Brain pericyte (primary cell): ENCODE data around the gene TNF.
"Not testable (repeated sequence)": the region's sequence is repeated elsewhere in the genome, so short reads cannot be mapped to it uniquely, and the experiment has no call there.

Source experiments
- DNase-seq: peaks from one replicate; pipeline ENCODE4 v3.0.0-alpha.2; 2012; ENCODE audit warnings: low read depth, low spot score

TNF gene

DNA sequence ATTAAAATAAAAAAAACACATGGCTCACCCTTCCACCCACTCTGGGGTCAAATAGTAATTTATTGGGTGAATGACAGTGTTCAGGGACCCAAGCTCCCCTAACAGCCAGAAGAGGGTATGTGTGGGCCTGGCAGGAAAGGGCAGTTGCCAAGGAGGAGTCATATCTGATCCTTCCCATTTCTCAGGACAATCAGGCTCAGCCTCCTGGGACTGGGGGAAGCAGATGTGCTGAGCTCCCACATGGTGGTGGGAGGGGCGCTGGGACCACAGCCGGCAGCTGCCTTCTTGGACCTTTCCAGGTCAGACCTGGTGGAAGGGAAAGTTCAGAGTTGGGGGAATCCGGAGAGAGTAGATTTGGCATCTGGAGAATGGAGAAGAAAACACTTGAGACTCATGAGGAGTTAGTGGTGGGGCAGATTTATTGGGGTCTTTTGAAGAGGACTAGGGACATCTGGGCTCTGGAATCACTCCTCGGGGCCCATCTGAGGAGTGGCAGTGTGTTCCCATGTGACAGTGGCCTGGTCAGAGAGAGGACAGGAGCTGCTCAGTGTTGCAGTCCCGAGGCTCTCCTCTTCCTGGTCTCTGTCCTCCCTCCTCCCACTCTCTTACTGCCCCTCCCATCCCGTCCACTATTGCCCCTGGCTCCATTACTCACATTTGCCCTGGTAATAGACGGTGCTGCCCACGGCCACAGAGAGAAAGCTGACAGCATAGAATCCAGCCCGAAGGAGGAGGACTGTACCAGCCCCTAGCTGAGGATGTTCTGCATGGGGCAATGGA is 13.7 kb downstream of the TNF start:
- DNase-seq: no peak

DNA sequence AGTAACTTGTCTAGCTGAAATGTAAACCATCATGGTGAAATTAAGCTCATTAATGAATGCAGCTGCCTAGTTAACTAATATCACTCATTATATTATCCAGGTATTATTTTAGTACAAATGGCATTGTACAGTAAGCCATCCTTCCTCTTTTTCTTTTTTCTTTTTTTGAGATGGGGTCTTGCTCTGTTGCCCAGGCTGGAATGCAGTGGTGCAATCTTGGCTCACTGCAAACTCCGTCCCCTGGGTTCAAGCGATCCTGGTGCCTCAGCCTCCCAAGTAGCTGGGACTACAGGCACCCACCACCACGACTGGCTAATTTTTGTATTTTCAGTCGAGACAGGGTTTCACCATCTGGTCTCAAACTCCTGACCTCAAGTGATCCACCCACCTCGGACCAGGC is 15.3 kb downstream of the TNF start:
- not testable (repeated sequence) for DNase-seq

DNA sequence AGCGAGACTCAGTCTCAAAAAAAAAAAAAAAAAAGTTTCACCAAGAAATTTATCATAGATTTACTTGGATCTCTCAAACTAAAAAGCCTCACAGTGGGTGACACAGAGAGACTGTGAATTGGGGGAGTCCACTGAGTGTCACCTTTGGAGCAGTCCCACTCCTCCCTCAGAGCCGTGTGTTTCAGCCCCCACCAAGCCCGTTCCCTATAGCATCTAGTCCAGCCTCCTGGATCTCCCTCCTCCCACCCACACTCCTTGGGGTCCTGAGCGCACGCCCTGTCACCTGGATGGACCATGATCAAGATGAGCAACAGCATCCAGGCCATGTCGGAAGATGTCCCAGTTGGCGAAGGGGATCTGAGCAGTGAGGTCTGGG is 17.0 kb downstream of the TNF start:
- no peak for DNase-seq

DNA sequence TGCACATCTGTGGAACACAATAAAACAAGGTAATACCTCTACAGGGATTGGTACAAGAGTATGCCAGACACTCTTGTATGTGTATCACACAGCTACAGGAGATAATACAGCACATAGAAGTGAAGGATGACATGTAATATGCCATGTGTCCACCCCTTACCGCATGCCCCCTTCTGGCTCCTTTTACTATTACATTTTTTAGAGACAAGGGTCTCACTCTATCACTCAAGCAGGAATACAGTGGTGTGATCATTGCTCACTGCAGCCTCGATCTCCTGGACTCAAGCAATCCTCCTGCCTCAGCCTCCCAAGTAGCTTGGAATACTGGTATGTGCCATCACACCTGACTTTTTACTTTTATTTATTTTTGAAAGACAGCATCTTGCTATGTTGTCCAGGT is 21.6 kb downstream of the TNF start:
- no peak for DNase-seq

DNA sequence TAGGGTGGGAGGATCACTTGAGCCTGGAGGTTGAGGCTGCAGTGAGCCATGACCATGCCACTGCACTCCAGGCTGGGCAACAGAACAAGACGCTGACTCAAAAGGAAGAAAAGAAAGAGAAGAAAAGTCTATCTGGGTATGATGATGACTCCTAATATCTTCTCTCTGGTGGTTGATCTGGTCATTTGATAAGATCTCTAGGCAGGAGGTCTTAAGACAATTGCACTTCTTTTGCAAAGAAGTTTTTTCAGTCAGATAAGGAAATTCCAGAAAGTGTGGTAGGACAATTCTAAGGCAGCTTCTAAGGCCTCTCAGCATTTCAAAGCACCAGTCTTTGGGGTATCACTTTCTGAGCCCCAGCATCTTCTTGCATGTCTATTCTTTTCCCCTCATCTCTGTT is 32.0 kb downstream of the TNF start:
- no peak for DNase-seq

DNA sequence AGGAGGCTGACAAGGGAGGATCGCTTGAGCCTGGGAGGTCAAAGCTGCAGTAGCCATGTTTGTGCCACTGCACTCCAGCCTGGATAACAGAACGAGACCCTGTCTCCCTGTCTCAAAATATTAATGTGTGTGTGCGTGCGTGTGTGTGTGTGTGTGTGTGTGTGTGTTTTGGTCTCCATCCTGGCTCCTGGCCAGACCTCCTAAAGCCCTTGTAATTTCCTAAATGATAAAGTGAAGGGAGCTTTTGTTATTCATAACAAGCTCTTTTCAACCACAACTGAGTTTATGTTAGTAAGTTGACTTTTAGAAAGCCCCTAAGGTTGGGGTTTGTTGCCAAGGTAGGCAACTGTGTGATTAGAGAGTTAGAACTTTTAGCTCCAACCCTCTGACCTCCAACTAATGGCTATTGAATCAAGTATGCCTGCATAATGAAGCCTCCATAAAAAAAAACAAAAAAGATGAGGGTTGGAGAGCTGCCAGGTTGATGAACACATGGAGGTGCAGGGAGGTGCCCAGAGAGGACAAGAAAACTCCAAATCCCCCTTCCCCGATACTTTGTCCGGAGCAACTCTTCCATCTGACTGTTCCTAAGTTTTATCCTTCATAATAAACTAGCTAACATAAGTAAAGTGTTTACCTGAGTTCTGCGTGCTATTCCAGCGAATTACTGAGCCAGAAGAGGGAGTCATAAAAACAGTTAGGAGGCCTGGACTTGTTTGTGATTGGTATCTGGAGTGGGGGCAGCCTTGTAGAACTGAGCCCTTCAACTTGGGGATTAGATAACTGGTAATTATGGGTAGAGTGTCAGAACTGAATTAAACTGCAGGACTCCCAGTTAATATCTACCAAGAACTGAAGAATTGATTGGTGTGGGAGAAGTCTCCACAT is 34.4 kb downstream of the TNF start:
- DNase-seq: no peak

DNA sequence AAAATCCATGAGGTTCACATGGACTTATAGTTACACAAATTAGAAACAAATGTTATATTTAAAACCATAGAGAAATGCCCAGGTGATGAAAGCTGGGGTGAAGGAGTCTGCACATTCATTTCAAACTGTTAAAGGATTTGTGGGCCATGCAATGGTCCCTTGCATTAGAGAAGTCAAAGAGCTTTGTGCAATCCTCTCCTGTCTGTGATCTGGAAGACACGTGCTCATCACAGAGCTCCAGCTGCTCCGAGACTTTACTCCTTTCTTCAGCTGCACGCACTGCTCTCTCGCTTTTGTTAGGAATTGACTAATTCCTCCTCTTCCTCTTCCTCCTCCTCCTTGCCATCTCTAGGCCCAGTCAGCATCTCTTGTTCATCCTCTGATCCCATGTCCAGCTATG is 35.6 kb downstream of the TNF start:
- no peak for DNase-seq

DNA sequence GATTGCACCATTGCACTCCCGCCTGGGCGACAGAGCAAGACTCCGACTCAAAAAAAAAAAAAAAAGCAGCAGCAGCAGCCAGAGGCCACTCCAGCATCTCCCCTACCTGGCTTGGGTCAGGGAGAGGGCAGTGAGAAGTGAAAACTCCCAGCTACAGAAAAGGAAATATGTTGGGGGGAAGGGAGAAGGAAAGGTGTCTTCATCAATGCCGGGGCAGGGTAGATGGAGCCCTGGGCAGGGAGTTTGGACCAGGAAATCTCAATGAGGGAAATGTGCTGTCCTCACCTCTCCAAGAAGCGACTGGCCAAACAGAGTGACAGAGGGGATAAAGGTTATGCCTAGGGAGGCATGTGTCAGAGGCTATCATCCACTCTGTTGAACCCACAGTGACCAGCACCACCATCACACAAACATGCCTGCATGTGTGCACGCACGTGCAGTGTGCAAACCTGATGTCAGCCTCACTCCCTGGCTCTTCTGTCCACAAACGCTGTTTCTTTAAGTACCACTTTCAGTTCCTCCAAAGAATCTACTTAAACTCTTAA is 38.8 kb downstream of the TNF start:
- DNase-seq: no peak

DNA sequence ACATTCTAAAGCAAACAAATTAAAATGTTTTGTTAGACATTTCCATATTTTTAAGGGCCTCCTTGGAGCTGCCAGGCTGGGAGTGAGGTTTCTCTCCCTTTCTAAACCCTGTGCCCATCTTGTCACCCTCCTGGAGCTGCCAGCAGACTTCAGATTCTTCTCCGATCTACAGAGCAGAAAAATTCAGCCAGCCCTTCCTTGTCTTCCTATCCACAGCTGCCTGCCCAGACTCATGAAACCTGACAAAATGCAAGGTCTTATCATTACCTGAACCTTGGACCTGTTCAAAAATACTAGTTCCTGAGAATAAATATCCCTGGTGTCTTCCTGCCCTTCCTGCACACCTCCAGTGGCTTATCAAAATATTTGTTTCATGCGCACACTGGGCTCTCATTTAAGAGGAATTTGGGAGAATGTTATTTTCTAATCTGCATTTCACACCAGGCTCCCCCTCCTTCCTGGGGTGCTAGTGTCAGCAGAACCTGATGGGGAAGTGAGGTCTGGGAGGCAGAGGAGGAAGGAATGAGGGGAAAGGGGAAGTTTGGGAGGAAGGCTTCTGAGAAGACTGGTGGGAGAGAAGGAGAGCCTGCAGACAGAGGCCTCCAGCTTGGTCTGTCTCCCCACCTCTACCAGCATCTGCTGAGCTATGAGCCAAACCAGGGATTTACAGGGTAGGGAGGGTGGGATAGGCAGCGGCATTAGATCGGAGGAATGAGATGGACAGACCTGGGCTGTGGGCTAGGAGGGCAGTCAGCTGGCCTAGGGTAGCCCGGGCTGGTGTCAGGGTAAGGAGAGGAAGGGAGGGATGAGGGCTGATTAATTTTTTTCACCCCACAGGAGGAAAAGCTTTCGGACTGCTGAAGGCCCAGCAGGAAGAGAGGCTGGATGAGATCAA is 39.6 kb downstream of the TNF start, which contains the start of gene AIF1:
AIF1 (plus strand) TSS at position 551 of the 895 bp plus-strand sequence; CDS start at position 647, 96 bp downstream.
- no peak for DNase-seq

DNA sequence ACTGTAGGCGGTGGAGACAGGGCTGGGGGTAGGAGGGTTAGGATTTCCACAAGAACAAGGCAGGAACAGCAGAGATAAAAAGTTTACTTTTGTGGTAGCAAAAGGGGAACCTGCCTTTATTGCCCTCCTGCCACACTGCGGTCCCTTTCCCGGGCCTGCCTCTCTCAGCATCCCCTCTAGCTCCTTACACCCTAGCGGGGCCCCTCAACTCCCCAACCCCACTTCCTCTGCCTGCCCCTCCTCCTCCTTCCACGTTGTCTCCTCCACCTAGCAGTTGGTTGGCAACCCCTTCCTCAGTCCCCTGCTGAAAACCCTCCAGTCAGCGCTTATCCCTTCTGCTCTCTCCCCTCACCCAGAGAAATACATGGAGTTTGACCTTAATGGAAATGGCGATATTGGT is 40.4 kb downstream of the TNF start:
- no peak for DNase-seq

DNA sequence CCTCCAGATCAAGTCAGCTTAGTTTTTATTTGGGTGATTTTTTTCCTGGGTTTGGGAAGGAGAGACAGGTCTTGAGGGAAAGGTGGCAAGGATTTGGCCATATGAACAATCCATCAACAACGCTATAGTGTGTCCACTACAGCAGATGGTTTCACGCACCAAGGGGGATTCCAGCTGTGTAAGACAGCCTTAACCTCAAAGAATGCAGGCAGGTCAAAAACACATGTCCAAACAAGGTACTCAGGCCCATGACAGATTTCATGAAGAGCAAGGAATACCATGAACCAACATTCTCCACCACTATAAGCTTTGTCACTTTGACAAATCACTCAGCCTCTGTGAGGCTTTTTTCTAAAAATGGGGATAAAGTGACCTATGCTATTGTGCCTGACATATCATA is 41.6 kb downstream of the TNF start:
- DNase-seq: no peak

DNA sequence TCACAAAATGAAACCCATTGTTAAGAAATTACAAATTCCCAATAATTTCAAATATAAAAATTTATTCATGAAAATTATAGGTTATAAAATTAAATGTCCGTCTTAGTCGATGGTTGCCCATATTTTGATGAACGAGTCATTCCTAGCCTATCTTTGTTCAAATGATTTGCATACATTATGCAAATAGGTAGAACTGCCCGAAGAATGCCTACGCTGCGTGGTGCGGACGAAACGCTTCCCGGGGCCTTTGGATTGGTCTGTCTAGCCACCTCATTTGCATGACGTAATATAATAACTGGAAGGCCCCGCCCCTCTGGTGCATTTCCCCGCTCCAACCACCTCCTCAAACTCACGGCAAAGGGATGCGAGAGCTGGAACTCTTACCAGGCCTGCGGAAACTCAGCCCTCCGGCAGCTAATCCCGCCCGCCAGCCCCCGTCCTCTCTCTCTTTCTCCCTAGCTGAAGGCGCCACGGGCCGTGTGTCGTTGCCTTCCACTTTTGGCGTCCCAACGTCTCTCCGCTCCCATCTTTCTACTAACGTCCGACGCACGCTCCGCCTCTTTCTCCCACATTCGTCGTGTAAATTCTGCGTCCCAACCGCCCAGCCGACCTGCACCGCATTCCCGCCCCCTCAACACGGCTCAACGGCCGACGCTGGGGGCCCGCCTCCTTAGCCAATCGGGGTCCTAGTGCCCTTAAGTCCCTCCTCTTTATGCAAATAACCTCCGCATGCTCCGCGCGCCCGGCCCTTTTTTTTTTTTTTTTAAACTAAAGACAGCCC is 44.6 kb downstream of the TNF start:
- peak; percentile 98 for DNase-seq

DNA sequence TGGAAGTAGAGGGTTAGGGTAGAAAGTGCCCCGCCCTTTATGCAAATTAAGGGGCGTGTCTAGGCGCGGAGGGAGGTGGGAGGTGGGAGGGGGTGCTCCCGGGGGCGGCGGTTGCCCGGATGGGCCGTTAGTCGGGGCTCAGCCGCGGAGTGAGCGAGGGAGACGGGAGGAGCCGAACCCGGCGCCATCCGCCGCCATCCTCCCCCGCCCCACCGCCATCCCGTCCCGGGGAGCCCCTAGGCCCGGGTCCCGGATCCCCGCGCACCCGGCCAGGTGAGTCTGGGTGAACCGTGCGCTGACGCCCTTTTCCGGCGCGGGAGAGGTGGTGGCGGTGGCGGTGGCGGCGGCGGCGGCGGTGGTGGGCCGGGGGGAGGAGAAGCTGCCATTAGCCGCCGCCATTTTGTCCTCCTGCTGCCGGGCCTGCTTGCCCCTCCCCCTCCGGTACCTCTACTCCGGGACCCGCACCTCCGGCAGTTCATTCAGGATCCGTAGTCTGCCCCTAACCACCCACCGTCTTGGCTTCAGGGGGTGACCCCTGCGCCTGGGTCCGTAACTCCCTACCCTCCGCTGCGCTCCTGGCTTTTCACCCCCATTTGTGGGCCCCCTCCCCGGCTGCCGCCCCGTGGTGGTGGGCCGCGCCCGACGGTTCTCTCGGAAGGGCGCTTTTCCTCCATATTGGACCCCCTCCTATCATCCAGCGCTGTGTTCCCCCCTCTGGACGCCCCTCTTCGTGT is 45.4 kb downstream of the TNF start, which contains the start of gene PRRC2A:
PRRC2A (plus strand) TSS at position 130 of the 734 bp plus-strand sequence. CDS start 2,075 bp downstream, outside the sequence.
- DNase-seq: no peak

DNA sequence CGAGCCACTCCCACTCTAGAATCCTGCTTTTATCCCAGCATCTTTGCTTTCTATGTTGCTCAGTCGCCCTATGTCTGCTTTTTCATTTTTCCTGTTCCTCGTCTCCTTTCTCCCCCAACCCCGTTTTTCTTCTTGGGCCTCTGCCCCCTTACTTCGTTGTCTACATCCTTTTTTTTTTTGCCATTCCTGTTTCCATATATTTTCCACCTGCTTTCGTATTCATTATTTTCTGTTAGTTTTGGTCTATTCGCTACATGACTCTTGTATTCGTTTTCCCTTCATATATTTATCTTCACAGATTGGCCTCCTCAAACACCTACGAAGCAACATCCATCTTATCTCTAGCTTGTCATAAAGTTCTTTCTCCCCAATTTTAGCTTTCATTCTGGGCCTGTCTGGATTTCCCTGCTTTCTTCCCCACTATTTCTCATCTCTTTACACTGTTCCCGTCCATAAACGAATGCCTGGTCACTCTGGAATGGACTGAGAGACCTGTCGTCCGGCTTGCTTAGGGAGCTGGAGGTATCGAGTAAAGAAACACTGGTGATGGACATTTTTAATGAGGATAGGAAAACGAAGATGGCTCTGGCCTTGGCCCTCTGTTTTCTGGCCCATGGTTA is 46.1 kb downstream of the TNF start:
- no peak for DNase-seq

DNA sequence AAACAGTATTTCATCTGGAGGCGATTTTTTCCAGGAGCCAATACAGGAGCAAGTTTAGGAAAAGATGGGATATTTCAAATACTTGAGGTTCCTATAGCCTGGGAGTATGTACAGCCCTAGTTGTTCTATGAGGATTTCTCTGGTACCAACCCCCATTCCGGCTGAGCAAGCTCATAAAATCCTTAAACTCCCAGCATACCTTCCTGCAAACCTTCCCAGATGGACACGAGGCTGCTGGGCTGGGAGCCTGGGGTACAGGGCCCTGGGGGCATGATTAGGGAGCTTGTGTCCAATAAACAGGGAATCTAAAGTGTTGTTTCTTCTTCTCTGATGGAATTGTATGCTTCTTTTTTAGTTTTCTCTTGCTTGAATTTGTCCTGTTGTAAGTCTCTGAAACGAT is 46.6 kb downstream of the TNF start:
- no peak for DNase-seq

DNA sequence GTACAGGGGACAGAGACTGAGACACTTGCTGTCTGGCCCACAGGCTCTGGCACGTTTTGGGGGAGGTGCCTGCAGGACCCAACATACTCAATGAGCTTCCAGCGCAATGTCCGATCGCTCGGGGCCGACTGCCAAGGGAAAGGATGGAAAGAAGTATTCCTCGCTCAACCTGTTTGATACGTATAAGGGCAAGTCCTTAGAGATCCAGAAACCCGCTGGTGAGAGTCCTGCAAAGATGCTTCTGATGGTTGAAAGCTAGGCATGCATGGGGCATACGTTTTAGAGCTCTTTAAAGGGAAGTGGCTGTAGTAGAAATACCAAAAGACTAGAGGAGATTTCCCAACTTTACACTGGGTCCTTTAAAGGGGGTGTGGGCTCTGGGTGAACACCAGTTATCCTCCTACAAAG is 47.3 kb downstream of the TNF start:
- DNase-seq: no peak

DNA sequence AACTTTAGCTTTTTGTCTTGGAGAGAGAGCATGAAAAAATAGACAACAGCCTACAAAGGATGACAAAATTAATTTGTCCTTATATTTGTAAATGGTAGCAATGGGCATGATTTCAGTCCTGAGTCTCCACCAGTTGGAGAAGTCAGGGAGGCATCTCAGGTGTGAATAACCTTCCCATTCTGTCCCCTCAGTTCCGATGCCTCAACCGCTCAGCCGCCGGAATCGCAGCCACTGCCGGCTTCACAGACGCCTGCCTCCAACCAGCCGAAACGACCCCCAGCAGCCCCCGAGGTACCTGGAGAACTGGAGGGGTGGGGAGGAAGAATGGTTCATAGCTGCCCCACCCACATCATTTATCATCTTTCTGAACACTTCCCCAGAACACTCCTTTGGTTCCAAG is 48.7 kb downstream of the TNF start:
- DNase-seq: no peak

DNA sequence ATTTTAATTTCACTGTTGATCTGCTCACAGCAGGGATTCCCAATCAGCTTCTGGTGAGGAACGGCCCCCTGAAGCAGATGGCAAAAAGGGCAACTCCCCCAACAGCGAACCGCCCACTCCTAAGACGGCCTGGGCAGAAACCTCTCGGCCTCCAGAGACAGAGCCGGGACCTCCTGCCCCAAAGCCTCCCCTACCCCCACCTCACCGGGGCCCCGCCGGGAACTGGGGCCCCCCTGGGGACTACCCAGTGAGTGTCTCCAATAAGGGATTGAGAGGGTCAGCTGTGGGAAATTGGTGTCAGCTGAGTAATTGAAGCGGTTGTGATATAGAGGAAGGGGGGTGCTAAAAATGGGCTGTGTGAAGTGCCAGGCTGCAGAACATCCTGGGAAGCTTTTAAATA is 51.6 kb downstream of the TNF start:
- DNase-seq: no peak

DNA sequence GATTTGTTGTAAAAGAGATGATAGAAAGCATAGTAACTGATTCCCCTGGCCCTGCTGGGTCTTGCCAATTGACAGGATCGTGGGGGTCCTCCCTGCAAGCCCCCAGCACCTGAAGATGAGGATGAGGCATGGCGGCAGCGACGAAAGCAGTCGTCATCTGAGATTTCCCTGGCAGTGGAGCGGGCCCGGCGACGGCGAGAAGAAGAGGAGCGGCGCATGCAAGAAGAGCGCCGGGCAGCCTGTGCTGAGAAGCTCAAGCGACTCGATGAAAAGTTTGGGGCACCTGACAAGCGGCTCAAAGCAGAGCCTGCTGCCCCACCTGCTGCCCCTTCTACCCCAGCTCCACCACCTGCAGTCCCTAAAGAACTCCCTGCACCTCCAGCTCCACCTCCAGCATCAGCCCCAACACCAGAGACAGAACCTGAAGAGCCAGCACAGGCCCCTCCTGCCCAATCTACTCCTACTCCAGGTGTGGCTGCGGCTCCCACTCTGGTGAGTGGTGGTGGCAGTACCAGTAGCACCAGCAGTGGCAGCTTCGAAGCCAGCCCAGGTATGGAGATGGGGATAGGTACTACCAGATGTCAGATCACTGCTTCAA is 52.4 kb downstream of the TNF start:
- DNase-seq: no peak
